ENCODE measurements around the gene TUBG1. TPM values are rescaled to one million over a fixed set of nuclear protein-coding genes. Genes with fewer than 3 reads are reported as not detected.
"Not testable (repeated sequence)": the region's sequence is repeated elsewhere in the genome, so short reads cannot be mapped to it uniquely, and the experiment has no call there.

The TUBG1 gene
- total RNA-seq, 1 experiment from 2014 or later: 114 TPM

DNA sequence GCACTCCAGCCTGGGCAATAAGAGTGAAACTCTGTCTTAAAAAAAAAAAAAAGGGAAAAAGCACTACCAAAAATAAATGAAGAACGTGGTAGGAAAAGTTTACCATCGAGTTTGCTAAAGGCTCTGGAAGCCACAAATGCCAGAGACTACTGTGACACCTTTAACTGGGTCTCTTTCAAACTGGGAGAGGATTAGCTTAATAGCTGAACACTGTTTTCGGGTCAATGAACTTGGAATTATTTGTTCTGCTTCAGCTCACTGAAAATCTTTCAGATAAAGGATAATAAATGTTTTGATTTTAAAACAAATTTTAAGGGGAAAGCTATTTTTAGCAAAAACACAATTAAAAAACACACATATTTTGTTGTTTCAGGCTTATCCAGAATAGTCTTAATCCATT, 1.7 kb upstream of the TUBG1 start:
- Histone ChIP-seq H3K79me2 (ENCODE audit: low read length) (peaks cover 70% of the 10 kb centered on the region), H3F3A (ENCODE audit: low read length, unreplicated experiment) (no peaks in the 10 kb centered on the region), H3K9me3 (ENCODE audit: low read length) (no peaks in the 10 kb centered on the region), H3K4me2 (ENCODE audit: low read length) (peak overlapping the region; percentile 90), H3K36me3 (ENCODE audit: low read depth, low read length) (no peaks in the 10 kb centered on the region), H2AFZ (ENCODE audit: low read length) (no peak overlapping the region), H3K9me2 (replicated peaks; ENCODE audit: low read length) (no peaks in the 10 kb centered on the region), H3K27ac (ENCODE audit: low read length) (no peak overlapping the region), H3K27me3 (ENCODE audit: low read length) (no peaks in the 10 kb centered on the region), H4K20me1 (ENCODE audit: low read length) (no peaks in the 10 kb centered on the region), H3K4me3 (ENCODE audit: low read length) (peak overlapping the region; percentile 98), H3K4me1 (ENCODE audit: insufficient read depth, low read length) (peaks cover 4% of the 10 kb centered on the region; the same call in 1 of the 2 replicates), H3K9ac (ENCODE audit: low read length) (peak overlapping the region; percentile 92; the same call in 1 of the 2 replicates)
- TF ChIP-seq EZH2phosphoT487 (IDR thresholded peaks at IDR 0.05; ENCODE audit: borderline replicate concordance, low read length) (no peak), EZH2 (IDR thresholded peaks at IDR 0.05; ENCODE audit: low read length, unreplicated experiment) (no peak)
- TF ChIP-seq, protein P1, sequence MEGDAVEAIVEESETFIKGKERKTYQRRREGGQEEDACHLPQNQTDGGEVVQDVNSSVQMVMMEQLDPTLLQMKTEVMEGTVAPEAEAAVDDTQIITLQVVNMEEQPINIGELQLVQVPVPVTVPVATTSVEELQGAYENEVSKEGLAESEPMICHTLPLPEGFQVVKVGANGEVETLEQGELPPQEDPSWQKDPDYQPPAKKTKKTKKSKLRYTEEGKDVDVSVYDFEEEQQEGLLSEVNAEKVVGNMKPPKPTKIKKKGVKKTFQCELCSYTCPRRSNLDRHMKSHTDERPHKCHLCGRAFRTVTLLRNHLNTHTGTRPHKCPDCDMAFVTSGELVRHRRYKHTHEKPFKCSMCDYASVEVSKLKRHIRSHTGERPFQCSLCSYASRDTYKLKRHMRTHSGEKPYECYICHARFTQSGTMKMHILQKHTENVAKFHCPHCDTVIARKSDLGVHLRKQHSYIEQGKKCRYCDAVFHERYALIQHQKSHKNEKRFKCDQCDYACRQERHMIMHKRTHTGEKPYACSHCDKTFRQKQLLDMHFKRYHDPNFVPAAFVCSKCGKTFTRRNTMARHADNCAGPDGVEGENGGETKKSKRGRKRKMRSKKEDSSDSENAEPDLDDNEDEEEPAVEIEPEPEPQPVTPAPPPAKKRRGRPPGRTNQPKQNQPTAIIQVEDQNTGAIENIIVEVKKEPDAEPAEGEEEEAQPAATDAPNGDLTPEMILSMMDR (conservative IDR thresholded peaks at IDR 0.05; ENCODE audit: low read depth, low read length): no peak
- DNase-seq (no peak), ATAC-seq (no peak)
- intact Hi-C loops (cut with micrococcal nuclease): loop anchor here (5.0 kb wide), 1 partner anchor 70 kb away; the partner anchor contains the start of gene PLEKHH3
- no TSS peak for BruUV-seq (replicated peaks)
- POLR2A ChIA-PET (ENCODE audit: unreplicated experiment): interaction anchor here (0.5 kb wide), 1 partner anchor 14 kb away, joined by 4 read pairs; no protein-coding TSS in a partner anchor
- CTCF ChIA-PET: no interaction called here

DNA sequence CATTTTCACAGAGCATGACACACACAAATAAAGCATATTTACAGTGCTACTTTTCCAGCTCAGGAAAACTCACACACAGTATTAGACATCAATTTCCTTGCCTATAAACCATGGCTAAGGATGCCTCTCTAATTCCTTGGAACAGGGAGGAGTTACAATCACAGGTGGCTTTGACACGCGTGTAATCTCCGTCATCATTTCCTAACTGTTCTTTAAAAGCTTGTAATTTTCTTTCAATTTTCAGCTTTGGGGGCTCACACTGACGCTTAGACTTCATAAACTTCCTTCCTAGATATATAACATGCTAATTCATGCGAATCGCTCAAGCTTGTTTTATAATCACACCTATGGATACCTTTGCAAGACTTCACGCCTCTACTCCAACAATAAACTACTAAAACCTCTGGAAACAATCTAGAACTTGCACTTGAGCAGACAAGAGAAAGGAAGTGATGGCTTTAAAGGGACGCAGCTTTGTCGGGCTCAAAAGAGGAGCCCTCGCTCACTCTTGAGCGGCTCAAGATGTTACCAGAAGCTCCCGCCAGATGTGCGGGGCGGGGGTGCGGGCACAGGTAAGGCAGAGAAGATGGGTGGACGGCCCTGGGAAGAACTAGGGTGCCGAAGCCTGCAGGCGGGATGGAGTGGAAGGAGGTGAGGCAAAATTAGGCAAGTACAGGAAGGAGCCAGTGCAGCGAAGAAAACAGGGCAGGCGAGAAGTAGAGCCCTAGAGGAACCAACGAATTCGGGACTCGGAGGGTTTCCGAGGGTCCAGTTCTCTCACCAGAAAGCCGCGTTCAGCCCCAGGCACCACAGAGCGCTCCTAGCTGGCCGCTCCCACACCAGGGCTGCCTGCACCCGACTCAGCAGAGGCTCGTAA, 940 bp upstream of the TUBG1 start:
- ChIA-PET POLR2A (ENCODE audit: unreplicated experiment) (interaction anchor here (0.5 to 0.6 kb wide), 3 partner anchors 15 to 527 kb away, joined by 3 to 4 read pairs (median 4); no protein-coding TSS in a partner anchor), CTCF (interaction anchor here (0.9 to 1.7 kb wide), 6 partner anchors 10 to 72 kb away, joined by 3 to 15 read pairs (median 4); partner anchors contain the start of genes NAGLU and PSMC3IP)
- H3K27ac ChIP-seq (ENCODE audit: low read length): peak overlapping the region; percentile 35; the same call in 1 of the 2 replicates
- H3K27me3 ChIP-seq (ENCODE audit: low read length): no peaks in the 10 kb centered on the region
- peak overlapping the region; percentile 90 for H3K4me2 ChIP-seq (ENCODE audit: low read length)
- H3K4me1 ChIP-seq (ENCODE audit: insufficient read depth, low read length): peaks cover 4% of the 10 kb centered on the region; the same call in 1 of the 2 replicates
- no peaks in the 10 kb centered on the region for H3K9me3 ChIP-seq (ENCODE audit: low read length)
- ATAC-seq: peak; percentile 68
- H3K79me2 ChIP-seq (ENCODE audit: low read length): peaks cover 62% of the 10 kb centered on the region
- no peak for DNase-seq
- peak overlapping the region; percentile 92 for H3K9ac ChIP-seq (ENCODE audit: low read length)
- H3K4me3 ChIP-seq (ENCODE audit: low read length): peak overlapping the region; percentile 98
- no peaks in the 10 kb centered on the region for H4K20me1 ChIP-seq (ENCODE audit: low read length)
- H2AFZ ChIP-seq (ENCODE audit: low read length): peak overlapping the region; percentile 77
- H3K36me3 ChIP-seq (ENCODE audit: low read depth, low read length): no peaks in the 10 kb centered on the region
- TSS peak; percentile 55 for BruUV-seq (replicated peaks)
- H3K9me2 ChIP-seq (replicated peaks; ENCODE audit: low read length): no peaks in the 10 kb centered on the region
- H3F3A ChIP-seq (ENCODE audit: low read length, unreplicated experiment): no peaks in the 10 kb centered on the region
- intact Hi-C loops (cut with micrococcal nuclease): loop anchor here (5.0 kb wide), 1 partner anchor 69 kb away; the partner anchor contains the start of gene PLEKHH3
- TF ChIP-seq EZH2 (IDR thresholded peaks at IDR 0.05; ENCODE audit: low read length, unreplicated experiment) (no peak), EZH2phosphoT487 (IDR thresholded peaks at IDR 0.05; ENCODE audit: borderline replicate concordance, low read length) (no peak)
- TF ChIP-seq, protein P1 (conservative IDR thresholded peaks at IDR 0.05; ENCODE audit: low read depth, low read length): no peak

DNA sequence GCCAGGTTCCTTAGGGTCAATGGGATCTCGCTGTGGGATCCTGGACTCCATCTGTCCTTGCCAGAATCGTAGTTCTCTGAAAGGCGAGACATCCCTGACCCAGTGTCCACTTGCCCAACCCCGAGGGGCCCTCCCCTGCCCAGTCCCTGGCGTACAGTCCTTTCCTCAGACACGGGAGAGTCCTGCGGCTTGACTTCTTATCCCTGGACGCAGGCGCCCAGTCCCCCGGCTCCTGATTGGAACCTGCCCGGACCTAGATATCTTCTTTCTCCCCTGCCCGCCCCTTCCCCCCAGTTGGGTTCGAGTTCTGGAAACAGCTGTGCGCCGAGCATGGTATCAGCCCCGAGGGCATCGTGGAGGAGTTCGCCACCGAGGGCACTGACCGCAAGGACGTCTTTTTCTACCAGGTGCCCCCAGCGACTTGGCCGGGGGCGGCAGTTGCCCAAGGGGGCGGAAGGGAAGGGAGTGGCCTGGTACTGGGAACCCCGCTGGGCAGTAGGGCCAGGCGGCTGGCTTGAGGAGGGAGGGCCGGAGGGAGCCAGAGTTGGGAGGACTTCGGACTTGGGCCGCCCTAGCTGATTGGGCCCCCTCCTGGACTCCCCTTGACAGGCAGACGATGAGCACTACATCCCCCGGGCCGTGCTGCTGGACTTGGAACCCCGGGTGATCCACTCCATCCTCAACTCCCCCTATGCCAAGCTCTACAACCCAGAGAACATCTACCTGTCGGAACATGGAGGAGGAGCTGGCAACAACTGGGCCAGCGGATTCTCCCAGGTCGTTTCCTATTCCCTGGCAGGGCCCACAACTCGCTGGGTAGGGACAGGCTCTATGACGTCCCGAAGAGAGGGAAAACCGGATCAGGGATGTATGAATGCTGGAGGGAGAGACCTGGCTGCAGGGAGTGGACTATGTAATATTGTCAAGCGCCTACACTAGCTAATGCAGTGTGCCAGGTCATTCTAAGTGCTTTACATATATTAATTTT, 625 bp downstream of the TUBG1 start:
- DNase-seq; H3K9me2 ChIP-seq (replicated peaks; ENCODE audit: low read length); POLR2A ChIA-PET (ENCODE audit: unreplicated experiment); H3K4me1 ChIP-seq (ENCODE audit: insufficient read depth, low read length); H3K9me3 ChIP-seq (ENCODE audit: low read length); H4K20me1 ChIP-seq (ENCODE audit: low read length); H3K27me3 ChIP-seq (ENCODE audit: low read length); H3F3A ChIP-seq (ENCODE audit: low read length, unreplicated experiment); H3K36me3 ChIP-seq (ENCODE audit: low read depth, low read length): not testable (repeated sequence)
- CTCF ChIA-PET: interaction anchor here (0.6 to 1.7 kb wide), 8 partner anchors 8 to 71 kb away, joined by 3 to 15 read pairs (median 4); partner anchors contain the start of genes PLEKHH3 and PSMC3IP
- TSS peak; percentile 76 for BruUV-seq (replicated peaks)
- H3K27ac ChIP-seq (ENCODE audit: low read length): peak overlapping the region; percentile 50
- H3K9ac ChIP-seq (ENCODE audit: low read length): peak overlapping the region; percentile 91
- H2AFZ ChIP-seq (ENCODE audit: low read length): peak overlapping the region; percentile 93
- peak overlapping the region; percentile 98 for H3K4me3 ChIP-seq (ENCODE audit: low read length)
- peaks cover 49% of the 10 kb centered on the region for H3K79me2 ChIP-seq (ENCODE audit: low read length)
- peak overlapping the region; percentile 97 for H3K4me2 ChIP-seq (ENCODE audit: low read length)
- peak; percentile 30 for ATAC-seq
- intact Hi-C loops (cut with micrococcal nuclease): loop anchor here (5.0 kb wide), 1 partner anchor 67 kb away; the partner anchor contains the start of gene PLEKHH3

Data from PC-3 (cell line).